K562 (cell line): ENCODE data around the gene AP2S1. TPM values are rescaled to one million over a fixed set of nuclear protein-coding genes. Genes with fewer than 3 reads are reported as not detected.

Experiments
- CHD2 ChIP-seq: IDR thresholded peaks from 2 replicates; pipeline ENCODE4 v1.6.1; 2011; ENCODE audit warnings: low read depth, low read length
- EGR1 ChIP-seq: fragments of 450-650 bp; conservative IDR thresholded peaks from 2 replicates; pipeline ENCODE4 v1.6.1; 2017; ENCODE audit warnings: mild to moderate bottlenecking
- FOXJ2 ChIP-seq: fragments of 200-800 bp; sonication (Bioruptor generic); IDR thresholded peaks from 2 replicates; pipeline ENCODE4 v1.6.1; 2016; ENCODE audit warnings: missing genetic modification characterization, missing compliant biosample characterization
- HCFC1 ChIP-seq: IDR thresholded peaks from 2 replicates; pipeline ENCODE4 v1.6.1; 2012; ENCODE audit warnings: low read depth, low read length, improper control_type of control experiment
- HNRNPUL1 ChIP-seq: fragments of 200-400 bp; formaldehyde crosslinking; IDR thresholded peaks from 2 replicates; pipeline ENCODE4 v1.6.1; 2017; ENCODE audit warnings: low read length
- KAT2B ChIP-seq: IDR thresholded peaks from one replicate; pipeline ENCODE4 v1.6.1; 2012; ENCODE audit warnings: low read depth, mild to moderate bottlenecking, control low read depth, inconsistent platforms, low read length, moderate library complexity
- MCM5 ChIP-seq: fragments of 450-650 bp; IDR thresholded peaks from 2 replicates; pipeline ENCODE4 v1.6.1; 2016; ENCODE audit warnings: low read depth
- NFYB ChIP-seq: IDR thresholded peaks from 2 replicates; pipeline ENCODE4 v1.6.1; 2011; ENCODE audit warnings: mild to moderate bottlenecking, moderate library complexity; ENCODE audit not compliant: insufficient read length; ENCODE audit errors: extremely low read depth
- NR2C2 ChIP-seq, 2 experiments: fragments of 200-800 bp in 1 of 2; sonication (Bioruptor generic) in 1 of 2; sonication (generic) in 1 of 2; formaldehyde crosslinking in 1 of 2; IDR thresholded peaks; 2 replicates each; pipeline versions ENCODE4 v1.6.1 to v1.8.0; 2016 to 2022; ENCODE audit warnings: mild to moderate bottlenecking in 1 of 2, missing compliant biosample characterization in 1 of 2, missing genetic modification characterization in 1 of 2, missing genetic modification reagents in 1 of 2
- RB1 ChIP-seq: fragments of 450-650 bp; IDR thresholded peaks from 2 replicates; pipeline ENCODE4 v1.6.1; 2017; ENCODE audit warnings: low read depth, mild to moderate bottlenecking
- SIN3B ChIP-seq: fragments of 450-650 bp; IDR thresholded peaks from 2 replicates; pipeline ENCODE4 v1.6.1; 2017; ENCODE audit warnings: low read depth, mild to moderate bottlenecking, moderate library complexity
- SNIP1 ChIP-seq: fragments of 450-650 bp; IDR thresholded peaks from 2 replicates; pipeline ENCODE4 v1.7.1; 2017; ENCODE audit warnings: low read depth, mild to moderate bottlenecking
- SP2 ChIP-seq: IDR thresholded peaks from 2 replicates; pipeline ENCODE4 v1.6.1; 2011; ENCODE audit warnings: mild to moderate bottlenecking, low read depth, low read length, moderate library complexity; ENCODE audit not compliant: poor library complexity, severe bottlenecking; ENCODE audit errors: extremely low read depth
- TCF7 ChIP-seq: sonication (generic); IDR thresholded peaks from 2 replicates; pipeline ENCODE4 v1.6.1; 2016; ENCODE audit warnings: antibody characterized with exemption, borderline replicate concordance
- TEAD4 ChIP-seq, 2 experiments: sonication (generic) in 1 of 2; formaldehyde crosslinking in 1 of 2; IDR thresholded peaks; 2 replicates each; pipeline versions ENCODE4 v1.6.1 to v1.8.0; 2012 to 2022; ENCODE audit warnings: borderline replicate concordance in 1 of 2, inconsistent platforms in 1 of 2, low read length in 1 of 2, mild to moderate bottlenecking in 1 of 2, missing genetic modification reagents in 1 of 2
- TRIM24 ChIP-seq, 2 experiments: fragments of 450-650 bp; IDR thresholded peaks; 2 replicates each; pipeline ENCODE4 v1.6.1; 2016
- ZNF431 ChIP-seq: sonication (generic); formaldehyde crosslinking; IDR thresholded peaks from 2 replicates; pipeline ENCODE4 v1.8.0; 2022; ENCODE audit warnings: mild to moderate bottlenecking, missing genetic modification reagents
- ZNF76 ChIP-seq: fragments of 250-450 bp; sonication (Bioruptor Pico); IDR thresholded peaks from 2 replicates; pipeline ENCODE4 v1.4.0; 2020; ENCODE audit warnings: mild to moderate bottlenecking, moderate library complexity, borderline replicate concordance
- polyA plus RNA-seq, 8 experiments: library from polyadenylated mRNA; depleted of rRNA in 4 of 8; stranded (reverse) in 5 of 8; unstranded in 3 of 8; fragments of >200 nt; fragmentation: Nextera tagmentation in 2 of 8; fragmentation: Illumina TruSeq in 1 of 8; extraction: Ambion mirVana in 2 of 8; extraction: Trizol in 1 of 8; gene quantifications; 2 replicates each; pipeline versions ENCODE4 v1.2.1 to v1.2.3, GENCODE V29; 2011 to 2014; ENCODE audit warnings: inconsistent platforms in 1 of 8, missing spikeins in 1 of 8
- total RNA-seq, 7 experiments: library from RNA; depleted of rRNA in 6 of 7; stranded (reverse); fragments of >200 nt in 6 of 7; fragmentation: Illumina TruSeq in 2 of 7; extraction: Trizol in 2 of 7; gene quantifications; 2 replicates each; pipeline versions ENCODE4 v1.2.1 to v1.2.3, GENCODE V29; 2011 to 2021; ENCODE audit warnings: low replicate concordance in 1 of 7
- TF ChIP-seq, protein P1 (sequence below): sonication (generic); formaldehyde crosslinking; IDR thresholded peaks from 2 replicates; pipeline ENCODE4 v1.8.1; 2023; ENCODE audit warnings: mild to moderate bottlenecking, missing genetic modification reagents
- TF ChIP-seq, protein P2 (sequence below): fragments of 450-650 bp; IDR thresholded peaks from 2 replicates; pipeline ENCODE4 v1.7.1; 2018; ENCODE audit warnings: mild to moderate bottlenecking, low read depth; ENCODE audit not compliant: partially characterized antibody
- TF ChIP-seq, protein P3 (sequence below): sonication (generic); IDR thresholded peaks from 2 replicates; pipeline ENCODE4 v1.6.1; 2016

The AP2S1 gene
- total and polyA plus RNA-seq, 9 of the 15 experiments (the other 6 are each of a cell fraction or from before 2014, with no cell fraction given), result 32.4 to 294 (median 136) TPM

DNA sequence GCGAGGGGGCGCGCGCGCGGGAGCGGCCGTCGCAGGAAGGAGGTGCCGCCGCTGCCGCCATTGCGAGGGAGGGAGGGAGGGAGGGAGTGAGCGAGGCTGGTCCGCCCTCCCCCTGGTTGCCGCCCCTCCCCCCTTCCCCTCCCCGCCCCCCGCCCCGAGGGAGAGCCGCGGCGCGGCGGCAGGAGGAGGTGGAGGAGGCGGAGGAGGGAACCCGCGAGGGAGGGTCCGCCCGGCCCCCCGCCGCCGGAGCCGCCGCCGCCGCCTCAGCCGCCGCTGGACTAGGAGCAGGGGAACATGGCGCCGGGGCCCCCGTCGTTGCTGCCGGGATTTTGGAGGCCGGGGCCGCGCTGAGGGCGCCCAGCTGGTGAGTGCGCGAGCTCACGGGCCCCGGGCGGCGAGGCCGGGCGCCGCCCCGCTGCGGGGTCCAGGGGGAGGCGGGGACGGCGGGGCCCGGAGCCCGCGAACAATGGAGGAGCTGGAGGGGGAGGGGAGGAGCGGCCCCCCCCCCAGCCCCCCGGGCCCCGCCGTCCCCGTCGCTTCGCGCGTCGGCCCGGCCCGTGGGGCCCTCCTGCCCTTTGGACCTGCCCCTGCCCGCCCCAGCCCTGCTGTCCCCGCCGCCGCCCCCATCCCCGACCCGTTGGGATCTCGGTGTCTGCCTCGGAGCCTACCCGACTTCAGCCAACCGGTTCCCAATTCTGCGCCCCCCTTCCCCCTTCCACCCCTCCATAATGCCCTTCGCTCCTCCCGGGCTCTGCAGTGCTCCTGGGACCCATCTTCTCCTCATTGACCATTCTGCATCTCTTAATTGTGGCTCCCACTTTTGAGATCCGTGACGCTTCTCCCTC, 10.4 kb upstream of the AP2S1 start, which contains the start of gene ARHGAP35 (continued):
- TF ChIP-seq, protein P1, sequence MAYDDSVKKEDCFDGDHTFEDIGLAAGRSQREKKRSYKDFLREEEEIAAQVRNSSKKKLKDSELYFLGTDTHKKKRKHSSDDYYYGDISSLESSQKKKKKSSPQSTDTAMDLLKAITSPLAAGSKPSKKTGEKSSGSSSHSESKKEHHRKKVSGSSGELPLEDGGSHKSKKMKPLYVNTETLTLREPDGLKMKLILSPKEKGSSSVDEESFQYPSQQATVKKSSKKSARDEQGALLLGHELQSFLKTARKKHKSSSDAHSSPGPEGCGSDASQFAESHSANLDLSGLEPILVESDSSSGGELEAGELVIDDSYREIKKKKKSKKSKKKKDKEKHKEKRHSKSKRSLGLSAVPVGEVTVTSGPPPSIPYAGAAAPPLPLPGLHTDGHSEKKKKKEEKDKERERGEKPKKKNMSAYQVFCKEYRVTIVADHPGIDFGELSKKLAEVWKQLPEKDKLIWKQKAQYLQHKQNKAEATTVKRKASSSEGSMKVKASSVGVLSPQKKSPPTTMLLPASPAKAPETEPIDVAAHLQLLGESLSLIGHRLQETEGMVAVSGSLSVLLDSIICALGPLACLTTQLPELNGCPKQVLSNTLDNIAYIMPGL (CRISPR knock-in tag), result no peak
- TF ChIP-seq HCFC1, result no peak; the same call in 1 of the 2 replicates
- no peak for TF ChIP-seq MCM5
- TF ChIP-seq NFYB, result no peak
- no peak for TF ChIP-seq FOXJ2 (tag)
- TF ChIP-seq CHD2, result no peak
- TF ChIP-seq HNRNPUL1, result no peak
- TF ChIP-seq, protein P2, sequence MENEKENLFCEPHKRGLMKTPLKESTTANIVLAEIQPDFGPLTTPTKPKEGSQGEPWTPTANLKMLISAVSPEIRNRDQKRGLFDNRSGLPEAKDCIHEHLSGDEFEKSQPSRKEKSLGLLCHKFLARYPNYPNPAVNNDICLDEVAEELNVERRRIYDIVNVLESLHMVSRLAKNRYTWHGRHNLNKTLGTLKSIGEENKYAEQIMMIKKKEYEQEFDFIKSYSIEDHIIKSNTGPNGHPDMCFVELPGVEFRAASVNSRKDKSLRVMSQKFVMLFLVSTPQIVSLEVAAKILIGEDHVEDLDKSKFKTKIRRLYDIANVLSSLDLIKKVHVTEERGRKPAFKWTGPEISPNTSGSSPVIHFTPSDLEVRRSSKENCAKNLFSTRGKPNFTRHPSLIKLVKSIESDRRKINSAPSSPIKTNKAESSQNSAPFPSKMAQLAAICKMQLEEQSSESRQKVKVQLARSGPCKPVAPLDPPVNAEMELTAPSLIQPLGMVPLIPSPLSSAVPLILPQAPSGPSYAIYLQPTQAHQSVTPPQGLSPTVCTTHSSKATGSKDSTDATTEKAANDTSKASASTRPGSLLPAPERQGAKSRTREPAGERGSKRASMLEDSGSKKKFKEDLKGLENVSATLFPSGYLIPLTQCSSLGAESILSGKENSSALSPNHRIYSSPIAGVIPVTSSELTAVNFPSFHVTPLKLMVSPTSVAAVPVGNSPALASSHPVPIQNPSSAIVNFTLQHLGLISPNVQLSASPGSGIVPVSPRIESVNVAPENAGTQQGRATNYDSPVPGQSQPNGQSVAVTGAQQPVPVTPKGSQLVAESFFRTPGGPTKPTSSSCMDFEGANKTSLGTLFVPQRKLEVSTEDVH, result no peak
- TF ChIP-seq TEAD4 (IDR thresholded peaks at IDR 0.05; ENCODE audit: low read length), result no peak
- TF ChIP-seq TEAD4 (CRISPR knock-in tag; IDR thresholded peaks at IDR 0.05; ENCODE audit: borderline replicate concordance), result no peak
- no peak for TF ChIP-seq KAT2B
- TF ChIP-seq RB1, result peak; percentile 4; the same call in 1 of the 2 replicates
- no peak for TF ChIP-seq ZNF76 (CRISPR knock-in tag)
- TF ChIP-seq SP2, result no peak
- no peak for TF ChIP-seq NR2C2 (CRISPR knock-in tag; IDR thresholded peaks at IDR 0.05)
- no peak; the same call in 1 of the 2 replicates for TF ChIP-seq NR2C2 (tag; IDR thresholded peaks at IDR 0.05)
- peak; percentile 46; the same call in 1 of the 2 replicates for TF ChIP-seq SIN3B
- TF ChIP-seq, protein P3, sequence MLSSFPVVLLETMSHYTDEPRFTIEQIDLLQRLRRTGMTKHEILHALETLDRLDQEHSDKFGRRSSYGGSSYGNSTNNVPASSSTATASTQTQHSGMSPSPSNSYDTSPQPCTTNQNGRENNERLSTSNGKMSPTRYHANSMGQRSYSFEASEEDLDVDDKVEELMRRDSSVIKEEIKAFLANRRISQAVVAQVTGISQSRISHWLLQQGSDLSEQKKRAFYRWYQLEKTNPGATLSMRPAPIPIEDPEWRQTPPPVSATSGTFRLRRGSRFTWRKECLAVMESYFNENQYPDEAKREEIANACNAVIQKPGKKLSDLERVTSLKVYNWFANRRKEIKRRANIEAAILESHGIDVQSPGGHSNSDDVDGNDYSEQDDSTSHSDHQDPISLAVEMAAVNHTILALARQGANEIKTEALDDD, result no peak
- TF ChIP-seq EGR1, result no peak
- no peak for TF ChIP-seq TCF7
- no peak for TF ChIP-seq TRIM24 (IDR thresholded peaks at IDR 0.05)
- no peak for TF ChIP-seq ZNF431 (CRISPR knock-in tag)
- TF ChIP-seq SNIP1, result no peak
